C4-2B (cell line): ENCODE measurements around the gene NUP93.

ENCODE experiments used
- CTCF ChIP-seq: fragments of 450-650 bp; conservative IDR thresholded peaks from 2 replicates; pipeline ENCODE4 v1.5.1; 2017; ENCODE audit warnings: mild to moderate bottlenecking
- ZFX ChIP-seq: fragments of 450-650 bp; IDR thresholded peaks from 2 replicates; pipeline ENCODE4 v1.6.1; 2017

- no peak for TF ChIP-seq CTCF
- TF ChIP-seq ZFX: no peak
Measured at GRCh38 chr16:56874800-56875199, 144.9 kb downstream of the NUP93 start.
